ENCODE measurements around the gene LRGUK. TPM values are rescaled to one million over a fixed set of nuclear protein-coding genes. Genes with fewer than 3 reads are reported as not detected.
A peak's percentile ranks its signal among the peaks of the same experiment; 100 is the strongest.

LRGUK gene
- total RNA-seq, 4 donors from 2014 or later = 0.08 to 0.61 (median 0.39) TPM

DNA sequence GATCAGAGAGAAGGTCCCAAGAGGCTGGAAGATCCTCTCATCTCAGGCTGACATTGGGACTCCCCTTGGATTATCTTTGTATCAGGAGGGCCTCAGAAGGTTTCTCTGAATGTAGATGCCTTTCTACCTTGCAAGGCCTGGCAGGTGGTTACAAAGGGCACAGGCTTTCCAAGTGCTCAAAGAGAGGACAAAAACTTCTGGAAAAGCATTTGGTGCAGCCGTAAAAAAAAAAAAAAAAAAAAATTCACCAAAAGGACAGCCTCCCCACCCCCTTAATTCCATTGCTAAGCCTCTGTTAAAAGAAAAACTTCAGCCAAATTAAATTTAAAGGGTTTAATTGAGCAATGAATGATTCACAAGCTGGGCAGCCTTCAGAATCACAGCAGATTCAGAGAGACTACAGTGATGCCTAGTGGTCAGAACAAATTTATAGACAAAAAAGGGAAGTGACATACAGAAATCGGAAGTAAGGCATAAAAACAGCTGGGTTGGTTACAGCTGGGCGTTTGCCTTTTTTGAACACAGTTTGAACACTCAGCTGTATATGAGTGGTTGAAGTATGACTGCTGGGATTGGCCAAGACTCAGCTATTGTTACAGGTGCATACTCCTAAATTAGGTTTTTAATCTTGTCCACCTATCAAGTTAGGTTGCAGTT lies 42.5 kb upstream of the LRGUK start:
- Histone ChIP-seq H3K9me3 (peaks cover 0 to 24% (median 0%) of the 10 kb centered on the region in 3 donors), H3K27ac (peak overlapping the region in 1 of 4 donors; percentile 25), H3K4me3 (no peak overlapping the region), H3K27me3 (no peaks in the 10 kb centered on the region), H3K36me3 (no peaks in the 10 kb centered on the region), H3K4me1 (no peaks in the 10 kb centered on the region)
- WGBS, 2 donors = 44 to 69% methylated on average over 3 of the region's 3 CpGs
- no peak for TF ChIP-seq POLR2A (IDR thresholded peaks at IDR 0.05)
- TF ChIP-seq, protein P1, sequence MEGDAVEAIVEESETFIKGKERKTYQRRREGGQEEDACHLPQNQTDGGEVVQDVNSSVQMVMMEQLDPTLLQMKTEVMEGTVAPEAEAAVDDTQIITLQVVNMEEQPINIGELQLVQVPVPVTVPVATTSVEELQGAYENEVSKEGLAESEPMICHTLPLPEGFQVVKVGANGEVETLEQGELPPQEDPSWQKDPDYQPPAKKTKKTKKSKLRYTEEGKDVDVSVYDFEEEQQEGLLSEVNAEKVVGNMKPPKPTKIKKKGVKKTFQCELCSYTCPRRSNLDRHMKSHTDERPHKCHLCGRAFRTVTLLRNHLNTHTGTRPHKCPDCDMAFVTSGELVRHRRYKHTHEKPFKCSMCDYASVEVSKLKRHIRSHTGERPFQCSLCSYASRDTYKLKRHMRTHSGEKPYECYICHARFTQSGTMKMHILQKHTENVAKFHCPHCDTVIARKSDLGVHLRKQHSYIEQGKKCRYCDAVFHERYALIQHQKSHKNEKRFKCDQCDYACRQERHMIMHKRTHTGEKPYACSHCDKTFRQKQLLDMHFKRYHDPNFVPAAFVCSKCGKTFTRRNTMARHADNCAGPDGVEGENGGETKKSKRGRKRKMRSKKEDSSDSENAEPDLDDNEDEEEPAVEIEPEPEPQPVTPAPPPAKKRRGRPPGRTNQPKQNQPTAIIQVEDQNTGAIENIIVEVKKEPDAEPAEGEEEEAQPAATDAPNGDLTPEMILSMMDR (IDR thresholded peaks at IDR 0.05) = no peak
- intact Hi-C loops (cut with DNase I) = no loop called here
- DNase-seq = no peak

DNA sequence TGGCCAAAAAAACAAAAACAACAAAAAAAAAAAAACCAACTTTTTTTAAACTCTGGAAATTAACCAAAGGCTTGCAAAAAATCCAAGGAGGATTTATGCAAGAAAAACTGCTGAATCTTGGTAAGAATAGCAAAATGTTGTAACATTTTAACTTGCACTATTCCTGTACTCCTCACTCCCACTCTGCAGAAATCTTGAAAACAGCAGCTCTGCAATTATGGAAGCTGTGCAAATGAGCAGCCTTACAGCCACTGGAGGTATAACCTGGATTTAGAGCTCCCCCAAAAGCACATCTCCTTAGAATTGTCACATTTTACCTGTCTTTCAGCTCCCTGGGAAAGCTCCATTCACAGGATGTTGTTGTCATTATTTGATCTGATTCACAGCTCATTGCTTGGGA lies 41.8 kb upstream of the LRGUK start:
- no peaks in the 10 kb centered on the region for H3K36me3 ChIP-seq
- TF ChIP-seq, protein P1 (IDR thresholded peaks at IDR 0.05) = no peak
- no peak for TF ChIP-seq POLR2A (IDR thresholded peaks at IDR 0.05)
- no peak for DNase-seq
- no peaks in the 10 kb centered on the region for H3K4me1 ChIP-seq
- peaks cover 0 to 30% (median 0%) of the 10 kb centered on the region in 3 donors for H3K9me3 ChIP-seq
- intact Hi-C loops (cut with DNase I) = no loop called here
- H3K27me3 ChIP-seq = no peaks in the 10 kb centered on the region
- no peak overlapping the region for H3K4me3 ChIP-seq
- no peak overlapping the region for H3K27ac ChIP-seq

DNA sequence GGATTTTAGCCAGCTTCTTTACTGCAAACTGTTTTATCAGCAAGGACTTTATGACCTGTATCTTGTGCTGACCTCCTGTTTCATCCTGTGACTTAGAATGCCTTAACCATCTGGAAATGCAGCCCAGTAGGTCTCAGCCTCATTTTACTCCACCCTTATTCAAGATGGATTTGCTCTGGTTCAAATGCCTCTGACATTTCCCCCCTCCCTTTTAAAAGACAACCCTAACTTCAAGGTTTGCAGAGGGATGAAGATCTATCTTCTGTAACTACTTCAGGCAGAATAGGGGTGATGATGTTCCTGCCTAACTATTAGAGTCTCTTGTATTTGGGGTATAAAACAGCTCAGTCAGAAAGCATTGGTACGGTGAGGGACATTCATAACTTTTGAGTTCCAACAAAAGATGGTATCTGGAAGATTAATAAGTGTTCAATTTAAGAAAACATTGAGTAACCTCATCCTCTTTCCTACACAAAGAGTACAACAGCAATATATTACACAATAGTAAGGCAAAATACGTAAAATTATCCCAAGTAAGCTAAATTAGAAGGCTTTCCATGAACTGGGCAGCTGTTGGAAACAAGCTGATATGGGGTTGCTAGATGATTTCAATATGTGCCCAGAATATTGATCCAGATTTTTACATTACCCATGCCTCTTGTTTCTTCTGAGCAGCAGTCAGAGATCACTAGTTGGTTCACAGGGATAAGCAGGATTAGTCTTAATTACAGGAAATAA lies 40.0 kb upstream of the LRGUK start:
- H3K4me3 ChIP-seq = no peak overlapping the region
- intact Hi-C loops (cut with DNase I) = no loop called here
- WGBS, 2 donors = 78 to 87% methylated on average over 2 of the region's 2 CpGs
- no peak for DNase-seq
- no peaks in the 10 kb centered on the region for H3K36me3 ChIP-seq
- no peaks in the 10 kb centered on the region for H3K4me1 ChIP-seq
- no peak for TF ChIP-seq POLR2A (IDR thresholded peaks at IDR 0.05)
- TF ChIP-seq, protein P1 (IDR thresholded peaks at IDR 0.05) = no peak
- H3K9me3 ChIP-seq = peaks cover 0 to 38% (median 0%) of the 10 kb centered on the region in 3 donors
- no peaks in the 10 kb centered on the region for H3K27me3 ChIP-seq
- no peak overlapping the region for H3K27ac ChIP-seq

DNA sequence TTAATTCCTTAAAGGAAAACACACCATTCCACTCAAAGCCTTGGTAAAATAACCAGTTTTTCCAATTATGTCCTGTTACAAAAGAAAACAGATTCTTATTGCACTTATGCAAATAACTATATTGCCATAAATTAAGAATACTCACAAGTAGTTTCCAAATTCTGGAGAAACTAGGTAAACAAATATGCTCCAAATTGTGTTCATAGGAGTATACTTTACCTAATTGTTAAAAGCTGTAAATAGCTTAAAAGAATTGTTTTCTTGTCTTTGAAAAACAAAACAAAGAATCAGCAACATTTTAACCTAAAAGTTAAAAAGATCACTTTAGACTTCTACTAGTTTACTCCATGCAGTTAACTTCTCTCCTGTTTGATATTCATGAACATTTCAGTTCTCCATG lies 38.9 kb upstream of the LRGUK start:
- intact Hi-C loops (cut with DNase I) = no loop called here
- no peaks in the 10 kb centered on the region for H3K27me3 ChIP-seq
- DNase-seq = no peak
- no peak overlapping the region for H3K27ac ChIP-seq
- no peaks in the 10 kb centered on the region for H3K4me1 ChIP-seq
- no peak overlapping the region for H3K4me3 ChIP-seq
- no peaks in the 10 kb centered on the region for H3K36me3 ChIP-seq
- H3K9me3 ChIP-seq = peaks cover 0 to 38% (median 2%) of the 10 kb centered on the region in 3 donors
- no peak for TF ChIP-seq POLR2A (IDR thresholded peaks at IDR 0.05)
- TF ChIP-seq, protein P1 (IDR thresholded peaks at IDR 0.05) = no peak

DNA sequence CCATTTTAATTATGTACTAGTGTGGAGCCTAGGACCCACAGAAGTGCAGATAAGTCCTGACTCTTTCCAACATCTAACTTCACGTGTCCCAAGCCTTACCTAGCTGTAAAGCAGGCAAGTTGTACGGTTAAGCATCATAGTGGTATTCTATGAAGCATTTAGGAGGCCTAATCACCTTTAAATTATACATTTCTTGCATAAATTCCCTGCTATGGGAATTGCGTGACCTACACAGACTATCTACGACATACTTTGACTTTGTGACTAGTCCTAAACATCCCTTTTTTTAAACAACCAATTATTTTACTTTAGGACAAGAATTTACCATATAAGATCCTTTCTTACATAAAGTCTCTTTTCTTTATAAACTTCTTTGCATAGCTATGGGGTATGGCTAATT lies 37.7 kb upstream of the LRGUK start:
- H3K4me3 ChIP-seq = no peak overlapping the region
- intact Hi-C loops (cut with DNase I) = no loop called here
- H3K27ac ChIP-seq = no peak overlapping the region
- no peaks in the 10 kb centered on the region for H3K4me1 ChIP-seq
- peaks cover 0 to 38% (median 2%) of the 10 kb centered on the region in 3 donors for H3K9me3 ChIP-seq
- TF ChIP-seq POLR2A (IDR thresholded peaks at IDR 0.05) = no peak
- TF ChIP-seq, protein P1 (IDR thresholded peaks at IDR 0.05) = no peak
- no peak for DNase-seq
- no peaks in the 10 kb centered on the region for H3K36me3 ChIP-seq
- WGBS, 2 donors = 73 to 74% methylated on average over 4 of the region's 4 CpGs
- H3K27me3 ChIP-seq = no peaks in the 10 kb centered on the region

Measured in esophagus squamous epithelium (tissue), 5 donors.